Superior temporal gyrus (tissue), 1 donor: ENCODE data around the gene TBXAS1.

Source experiments
- DNase-seq: peaks from one replicate; pipeline ENCODE4 v3.0.0-alpha.2; 2016; ENCODE audit errors: extremely low spot score

Gene TBXAS1

DNA sequence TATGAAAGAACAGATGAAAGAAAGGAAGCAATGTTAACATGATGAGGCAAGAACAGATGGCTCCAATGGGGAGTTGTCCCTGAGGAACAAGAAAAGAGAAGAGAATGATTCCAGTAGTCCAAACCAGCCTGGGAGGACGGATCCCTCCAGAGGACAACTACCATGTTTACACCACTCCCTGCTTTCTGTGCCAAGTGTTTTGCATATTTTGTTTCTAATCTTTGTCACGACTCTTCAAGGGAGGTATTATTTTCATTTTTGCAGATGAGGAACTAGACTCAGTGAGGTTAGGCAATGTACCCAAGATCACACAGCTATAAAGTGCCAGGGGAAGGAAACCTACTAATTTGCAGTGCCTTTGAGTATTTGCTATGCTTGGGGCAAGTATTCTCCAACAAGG, 117.5 kb downstream of the TBXAS1 start:
- DNase-seq, result no peak

DNA sequence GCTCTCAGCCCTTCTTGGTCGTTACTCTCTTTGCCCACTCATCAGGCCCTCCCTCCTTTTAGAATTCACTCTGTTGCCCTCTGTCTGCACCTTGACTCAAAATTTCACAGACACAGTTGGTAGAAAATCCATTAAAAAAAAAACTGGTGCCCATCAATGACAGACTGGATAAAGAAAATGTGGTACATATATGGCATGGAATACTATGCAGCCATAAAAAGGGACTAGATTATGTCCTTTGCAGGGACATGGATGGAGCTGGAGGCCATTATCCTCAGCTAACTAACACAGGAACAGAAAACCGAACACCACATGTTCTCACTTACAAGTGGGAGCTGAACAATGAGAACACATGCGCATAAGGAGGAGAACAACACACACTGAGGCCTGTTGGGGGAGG, 118.0 kb downstream of the TBXAS1 start:
- DNase-seq, result no peak

GRCh38 chr7:139948167-139948566, 119.1 kb downstream of the TBXAS1 start:
- DNase-seq, result no peak

DNA sequence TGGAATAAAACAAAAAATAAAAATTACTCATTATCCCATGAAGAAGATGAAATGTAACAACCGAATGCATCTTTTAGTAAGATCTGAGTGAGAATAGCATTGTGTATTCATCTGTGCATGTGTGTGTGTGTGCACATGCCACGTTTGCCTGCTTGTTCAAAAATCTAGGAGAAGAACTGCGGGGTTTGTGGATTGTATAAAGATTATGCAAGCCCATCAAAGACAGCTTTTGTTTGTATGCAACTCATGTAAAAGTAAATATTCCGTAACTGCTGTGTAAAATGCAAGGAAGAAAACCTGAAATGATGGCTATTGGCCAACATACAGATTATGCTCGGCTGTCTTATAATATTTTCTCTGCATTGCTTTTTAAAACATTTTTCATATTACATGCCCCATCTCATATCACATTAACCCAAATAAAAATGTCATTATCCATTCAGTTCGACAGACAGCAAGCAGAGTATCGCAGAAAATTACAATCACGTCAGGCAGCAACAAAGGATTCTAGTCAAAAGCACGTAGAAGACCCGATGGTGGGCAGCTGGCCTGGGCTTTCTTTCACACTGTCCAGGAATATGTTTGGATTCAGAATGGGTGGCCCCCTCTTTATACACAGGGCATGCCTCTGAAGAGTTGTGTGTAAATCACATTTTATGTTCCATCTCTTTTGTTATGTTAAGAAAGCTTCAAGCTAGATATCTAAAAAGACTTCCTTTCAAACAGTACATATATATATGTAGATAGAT, 119.7 kb downstream of the TBXAS1 start:
- no peak for DNase-seq

- no peak for DNase-seq
Observed at GRCh38 chr7:139949629-139950028, 120.6 kb downstream of the TBXAS1 start.

DNA sequence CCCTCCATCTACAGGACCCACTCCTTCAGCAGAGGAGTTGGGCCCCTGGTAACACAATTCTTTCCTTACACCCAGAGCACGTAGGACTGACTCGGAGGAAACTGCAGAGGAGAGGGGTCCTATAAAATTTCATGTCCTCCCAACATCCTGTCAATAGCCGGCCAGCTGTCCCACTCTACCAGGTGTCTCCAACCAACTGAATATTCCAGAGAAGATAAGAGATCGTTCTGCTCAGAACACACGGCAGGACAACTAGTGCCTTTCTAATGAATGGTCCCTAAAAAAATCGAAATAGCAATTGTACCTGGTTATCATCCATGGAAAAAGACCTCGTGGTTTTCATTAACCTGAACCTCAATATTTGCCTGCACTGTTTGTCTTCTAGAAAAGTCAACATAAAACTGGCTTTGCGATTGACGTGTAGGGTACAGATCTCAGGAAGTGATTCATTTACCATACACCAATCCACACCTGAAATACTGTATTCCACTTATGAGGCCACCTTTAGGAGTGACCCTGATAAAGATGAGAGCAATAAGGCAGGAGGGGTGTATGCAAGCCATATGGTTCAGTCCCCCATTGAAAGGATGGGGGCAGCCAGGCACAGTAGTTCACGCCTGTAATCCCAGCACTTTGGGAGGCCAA, 121.9 kb downstream of the TBXAS1 start:
- no peak for DNase-seq

GRCh38 chr7:139953229-139953628, 124.2 kb downstream of the TBXAS1 start:
- DNase-seq, result no peak

GRCh38 chr7:139955109-139955820, 126.2 kb downstream of the TBXAS1 start:
- DNase-seq, result no peak

DNA sequence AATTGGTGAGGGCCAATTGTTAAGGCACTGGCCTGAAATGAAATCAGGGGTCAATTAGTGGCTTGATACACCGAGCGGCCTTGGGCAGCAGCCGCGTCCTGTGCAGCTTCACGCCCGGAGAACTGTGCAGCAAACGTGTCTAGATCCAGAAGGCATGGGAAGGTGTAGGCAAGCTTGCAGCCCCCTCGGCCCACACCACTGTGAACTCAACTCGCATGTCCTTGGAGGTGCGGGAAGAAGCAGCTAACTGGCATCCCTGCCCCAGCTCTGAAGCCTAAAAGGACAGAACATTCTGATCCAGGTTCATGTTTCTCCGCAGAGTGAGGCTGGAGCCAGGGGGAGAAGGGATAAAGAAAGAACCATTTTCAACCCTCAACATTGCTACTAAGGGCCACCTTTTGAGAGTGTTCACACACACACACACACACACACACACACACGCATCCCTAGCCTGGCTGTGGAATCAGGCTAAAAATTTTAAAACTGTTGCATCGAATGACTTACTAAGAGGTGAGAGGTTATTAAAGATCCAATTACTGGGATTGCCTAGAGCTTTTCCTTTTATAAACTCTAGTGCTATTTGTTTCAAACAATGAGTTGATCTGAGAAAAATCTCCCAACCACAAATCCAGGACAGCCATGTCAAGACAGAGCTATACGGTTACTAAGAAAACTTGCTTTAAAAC, 129.7 kb downstream of the TBXAS1 start:
- DNase-seq, result no peak

- no peak for DNase-seq
Observed at GRCh38 chr7:139959285-139959628, 130.2 kb downstream of the TBXAS1 start.

DNA sequence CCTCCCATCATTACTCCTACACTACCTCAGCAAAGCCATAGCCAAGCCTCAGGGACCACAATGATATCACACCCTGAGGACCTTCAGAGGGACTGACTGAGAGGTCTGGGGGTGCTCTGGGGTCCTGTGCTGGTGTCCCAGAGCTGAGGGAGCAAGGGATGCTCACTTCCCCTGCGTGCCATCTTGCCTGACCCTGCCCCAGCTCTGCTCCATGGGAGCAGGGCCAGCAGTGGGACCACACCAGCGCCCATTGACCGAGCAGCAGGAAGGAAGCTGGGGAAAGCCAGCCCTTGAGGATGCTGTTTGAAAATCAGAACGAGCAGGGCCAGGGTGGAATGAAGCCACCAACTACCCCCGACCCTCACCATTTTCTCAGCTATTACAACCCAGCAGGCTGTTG, 130.7 kb downstream of the TBXAS1 start:
- no peak for DNase-seq

DNA sequence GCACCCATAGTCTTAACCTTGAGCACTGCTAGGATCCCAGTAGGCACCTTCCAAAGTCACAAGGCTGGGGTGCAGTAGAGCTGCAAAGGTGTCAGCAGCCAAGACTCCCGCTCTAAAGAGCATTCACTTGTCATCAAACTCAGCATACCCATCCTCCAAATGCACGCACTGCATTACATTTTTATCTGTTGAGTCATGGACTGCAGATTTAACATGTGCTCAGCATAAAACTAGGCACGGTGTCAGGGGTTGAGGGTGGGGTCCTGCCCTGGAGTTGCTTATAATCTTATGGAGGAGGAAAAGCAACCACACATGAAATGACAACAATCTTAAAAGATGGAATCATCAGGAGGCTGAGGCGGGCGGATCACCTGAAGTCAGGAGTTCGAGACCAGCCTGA, 131.1 kb downstream of the TBXAS1 start:
- no peak for DNase-seq

- no peak for DNase-seq
Observed at GRCh38 chr7:139965942-139966628, 137.0 kb downstream of the TBXAS1 start.

GRCh38 chr7:139966949-139967348, 137.9 kb downstream of the TBXAS1 start:
- no peak for DNase-seq

DNA sequence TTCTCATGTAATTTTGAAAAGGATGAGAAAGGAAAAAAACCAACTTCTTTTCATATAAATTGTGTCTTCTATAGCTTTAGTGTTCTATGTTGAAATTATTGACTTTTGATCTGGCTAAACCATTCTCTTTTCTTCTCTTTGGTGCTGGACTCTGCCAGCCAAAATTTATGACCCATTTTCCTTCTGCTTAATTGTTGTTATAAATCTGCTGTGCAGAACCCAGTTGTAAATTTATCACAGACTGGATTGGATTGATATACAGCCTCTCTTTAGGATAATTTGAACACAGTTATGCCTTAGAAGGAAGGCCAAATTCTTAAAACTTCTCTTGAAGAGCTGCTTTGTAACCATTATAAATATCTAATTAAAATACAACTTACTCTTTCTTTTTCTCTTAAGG, 139.9 kb downstream of the TBXAS1 start:
- no peak for DNase-seq

DNA sequence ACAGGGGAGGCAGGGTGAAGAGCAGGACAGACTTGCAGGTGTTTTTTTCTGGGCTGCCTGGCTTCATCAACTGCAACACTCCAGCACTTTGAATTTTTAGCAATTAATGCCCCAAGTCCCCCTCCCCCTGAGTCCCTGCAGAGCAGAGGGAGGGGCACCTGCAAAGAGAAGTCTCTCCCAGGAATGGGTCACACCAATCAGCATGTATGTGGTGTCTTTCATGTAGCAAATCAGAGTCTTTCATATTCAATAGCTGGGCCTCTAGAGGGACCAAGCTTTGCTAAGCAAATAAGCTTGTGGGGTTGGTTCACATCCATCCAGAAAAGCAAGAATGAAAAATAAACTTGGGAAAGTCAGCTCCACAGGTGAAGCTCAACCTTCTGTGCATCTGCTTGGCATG, 143.0 kb downstream of the TBXAS1 start:
- no peak for DNase-seq

DNA sequence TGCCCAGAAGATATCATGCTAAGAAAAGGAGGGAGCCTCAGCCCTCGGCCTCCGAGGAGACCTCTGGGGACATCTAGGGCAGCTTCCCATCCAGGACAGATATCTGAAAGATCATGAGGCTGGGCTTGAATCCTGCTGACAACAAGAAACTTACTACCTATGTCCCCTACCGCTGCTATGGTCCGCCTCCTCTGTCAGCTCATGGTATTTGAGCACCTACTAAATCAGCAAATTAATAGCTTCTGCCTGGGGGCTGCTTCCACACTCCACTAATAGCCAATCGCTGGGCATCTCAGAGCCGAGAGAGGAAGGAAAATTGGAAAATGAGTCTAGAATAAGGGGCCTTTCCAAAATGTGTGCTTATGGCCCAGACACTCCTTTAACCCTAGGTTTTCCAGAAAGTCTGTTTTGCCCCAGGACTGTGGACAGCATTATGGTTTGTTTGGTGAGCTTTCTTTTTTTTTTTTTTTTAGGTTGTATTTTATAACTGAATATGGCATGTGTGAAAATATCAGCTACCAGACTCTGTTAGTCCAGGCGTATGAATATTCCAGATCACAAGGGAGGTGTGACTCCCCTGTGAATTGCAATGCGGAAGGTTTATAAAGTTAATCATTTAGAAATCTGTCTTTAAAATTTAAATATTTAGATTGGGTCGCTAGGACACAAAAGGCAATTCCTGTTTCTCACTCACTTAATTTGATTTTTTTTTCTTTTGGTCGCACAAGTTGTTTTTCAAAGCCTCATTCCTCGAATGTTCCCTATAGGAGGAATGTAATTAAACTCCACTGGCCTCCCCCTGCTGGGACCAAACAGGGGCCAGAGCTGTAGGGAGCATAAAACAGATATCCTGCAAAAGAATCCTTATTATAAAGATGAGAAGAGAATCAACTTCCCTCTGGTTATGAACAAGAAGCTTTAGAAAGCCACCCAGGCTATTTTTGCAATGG, 144.3 kb downstream of the TBXAS1 start:
- DNase-seq, result no peak

- DNase-seq, result no peak
Observed at GRCh38 chr7:139974179-139974811, 145.2 kb downstream of the TBXAS1 start.

GRCh38 chr7:139976055-139976837, 147.2 kb downstream of the TBXAS1 start:
- no peak for DNase-seq
